CD4-positive, alpha-beta T cell treated with Interleukin-2 at 100 ng/mL for 4 hours (primary cell): ENCODE data around the gene TCF7L2.
A peak's percentile ranks its signal among the peaks of the same experiment; 100 is the strongest.

ENCODE experiments used
- DNase-seq: peaks from one replicate; pipeline ENCODE4 v3.0.0-alpha.2; 2020; ENCODE audit warnings: low spot score

The TCF7L2 gene

GRCh38 chr10:113126229-113127201 is 176.5 kb downstream of the TCF7L2 start:
- peak; percentile 19 for DNase-seq

GRCh38 chr10:113127261-113127900 is 177.3 kb downstream of the TCF7L2 start:
- no peak for DNase-seq

GRCh38 chr10:113127901-113128283 is 177.8 kb downstream of the TCF7L2 start:
- DNase-seq = no peak

GRCh38 chr10:113128450-113129070 is 178.5 kb downstream of the TCF7L2 start:
- no peak for DNase-seq

- no peak for DNase-seq
Observed at GRCh38 chr10:113129117-113129516, 179.1 kb downstream of the TCF7L2 start.

- DNase-seq = no peak
Observed at GRCh38 chr10:113130014-113130641, 180.1 kb downstream of the TCF7L2 start.

- DNase-seq = no peak
Observed at GRCh38 chr10:113131613-113132261, 181.7 kb downstream of the TCF7L2 start.

- DNase-seq = no peak
Observed at GRCh38 chr10:113132591-113133121, 182.6 kb downstream of the TCF7L2 start.

GRCh38 chr10:113133497-113134115 is 183.6 kb downstream of the TCF7L2 start:
- no peak for DNase-seq

- no peak for DNase-seq
Observed at GRCh38 chr10:113135025-113135424, 185.0 kb downstream of the TCF7L2 start.

- no peak for DNase-seq
Observed at GRCh38 chr10:113137941-113138685, 188.1 kb downstream of the TCF7L2 start.

GRCh38 chr10:113138937-113139585 is 189.0 kb downstream of the TCF7L2 start:
- no peak for DNase-seq

- no peak for DNase-seq
Observed at GRCh38 chr10:113139699-113140098, 189.7 kb downstream of the TCF7L2 start.

GRCh38 chr10:113140143-113141011 is 190.3 kb downstream of the TCF7L2 start:
- DNase-seq = no peak

GRCh38 chr10:113142601-113143362 is 192.7 kb downstream of the TCF7L2 start:
- DNase-seq = no peak

- no peak for DNase-seq
Observed at GRCh38 chr10:113144576-113144975, 194.5 kb downstream of the TCF7L2 start.

GRCh38 chr10:113148071-113148825 is 198.2 kb downstream of the TCF7L2 start:
- no peak for DNase-seq
